ENCODE data around the gene GABPB2.

GABPB2 gene

GRCh38 chr1:151166505-151166956, 96.0 kb downstream of the GABPB2 start:
- peak; percentile 46 for DNase-seq

- DNase-seq = no peak
These were observed 96.6 kb downstream of the GABPB2 start for GRCh38 chr1:151167116-151167515.

GRCh38 chr1:151171190-151171589, 100.6 kb downstream of the GABPB2 start:
- DNase-seq = no peak
